Measurements from ENCODE around the gene GPS1.

DNA sequence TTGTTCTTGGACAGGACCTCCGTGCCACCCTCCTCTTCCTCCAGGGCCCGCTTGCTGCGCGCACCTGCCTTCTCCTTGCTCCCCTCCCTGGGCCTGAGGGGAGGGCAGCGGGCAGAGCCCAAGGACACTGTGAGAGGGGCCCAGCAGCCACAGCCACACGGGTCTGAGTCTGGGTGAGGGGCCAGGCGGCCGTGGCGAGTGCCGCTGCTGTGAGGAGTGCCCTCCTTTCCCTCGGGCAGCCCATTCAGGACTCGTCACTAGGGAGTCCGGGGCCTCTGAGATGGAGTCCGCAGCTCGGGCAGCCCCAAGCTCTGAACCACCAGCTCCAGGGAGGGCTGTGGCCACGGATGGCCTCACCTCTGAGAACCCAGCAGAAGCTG is 8.3 kb downstream of the GPS1 start:
- TF ChIP-seq CTCF (IDR thresholded peaks at IDR 0.05; ENCODE audit: low read depth, low read length) (no peak), POLR2A (IDR thresholded peaks at IDR 0.05; ENCODE audit: extremely low read depth, insufficient read length) (no peak), MYC (IDR thresholded peaks at IDR 0.05; ENCODE audit: low read depth, low read length) (no peak)
